Measurements from ENCODE around the gene C2CD3. TPM values are rescaled to one million over a fixed set of nuclear protein-coding genes. Genes with fewer than 3 reads are reported as not detected.

The C2CD3 gene
- total RNA-seq, 1 experiment from 2014 or later = 22.0 TPM

DNA sequence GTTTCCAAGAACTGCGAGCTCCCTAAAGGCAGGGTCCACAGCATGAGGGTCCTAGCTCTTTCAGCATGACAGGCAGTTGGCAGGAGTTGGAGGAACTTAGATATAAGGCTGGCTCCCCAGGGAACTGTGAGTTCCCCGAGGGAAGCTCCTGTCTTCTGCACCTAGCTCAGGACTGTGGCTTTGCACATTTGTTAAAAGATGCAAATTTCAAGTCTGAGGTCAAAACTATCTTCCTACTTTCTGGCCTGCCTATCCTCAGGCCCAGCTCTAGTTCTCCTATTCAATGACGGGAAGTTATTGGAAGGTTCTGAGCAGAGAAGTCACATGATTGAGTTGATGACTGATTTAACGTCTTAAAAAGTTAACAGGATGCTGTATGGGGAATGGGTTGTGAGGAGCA is 150.3 kb downstream of the C2CD3 start:
- H3K14ac ChIP-seq (ENCODE audit: insufficient read depth, low read length) = no peak overlapping the region
- H3K18ac ChIP-seq (ENCODE audit: insufficient read length, low read depth, low read length) = no peak overlapping the region
- H3K23ac ChIP-seq (ENCODE audit: insufficient read length, low read depth, low read length) = no peak overlapping the region
- H3K9ac ChIP-seq (ENCODE audit: extremely low read depth, insufficient read length, low read length) = no peak overlapping the region
- TF ChIP-seq CTCF (conservative IDR thresholded peaks at IDR 0.05) = no peak
- H3K9me3 ChIP-seq (ENCODE audit: control insufficient read depth, low read depth, low read length) = no peaks in the 10 kb centered on the region
- H3K27ac Mint-ChIP-seq = no peak overlapping the region
- H4K8ac ChIP-seq (replicated peaks; ENCODE audit: insufficient read length, low read depth, low read length) = no peak overlapping the region
- no CpG with 5 or more reads among the region's 4 CpGs for WGBS (ENCODE audit: extremely low coverage, insufficient read length, low lambda C conversion rate)
- no peak overlapping the region for H3K4me3 Mint-ChIP-seq
- no peaks in the 10 kb centered on the region for H4K20me1 ChIP-seq (ENCODE audit: control insufficient read depth, insufficient read depth, insufficient read length)
- H3K56ac ChIP-seq (ENCODE audit: insufficient read length, low read depth, low read length) = no peak overlapping the region
- H2BK120ac ChIP-seq (ENCODE audit: low read depth, low read length, poor library complexity, severe bottlenecking) = no peak overlapping the region
- no peak for DNase-seq
- no peak overlapping the region for H2BK5ac ChIP-seq (ENCODE audit: insufficient read length, low read length)
- no peaks in the 10 kb centered on the region for H3K4me1 ChIP-seq (ENCODE audit: insufficient read depth, low read length)
- no peak overlapping the region for H2AFZ ChIP-seq (ENCODE audit: low read length)
- no peaks in the 10 kb centered on the region for H3K27me3 Mint-ChIP-seq (ENCODE audit: low read depth)
- peaks cover 0 to 20% (median 9%) of the 10 kb centered on the region in 3 experiments; a peak in 5 of 7 replicates for H3K36me3 Mint-ChIP-seq (ENCODE audit: insufficient read depth in 1 of 3, low read depth in 3 of 3)
- no peak overlapping the region for H2BK20ac ChIP-seq (ENCODE audit: low read depth, low read length, poor library complexity, severe bottlenecking)
- no peaks in the 10 kb centered on the region for H3K27me3 ChIP-seq (ENCODE audit: insufficient read depth, low read length)
- H3K27ac ChIP-seq (ENCODE audit: insufficient read length, low read depth, low read length) = no peak overlapping the region
- H2BK15ac ChIP-seq (ENCODE audit: low read depth, low read length) = no peak overlapping the region
- no peak overlapping the region for H4K91ac ChIP-seq (ENCODE audit: insufficient read length, low read depth, low read length)
- H4K5ac ChIP-seq (ENCODE audit: insufficient read length, low read depth, low read length) = no peak overlapping the region
- peaks cover 0 to 7% of the 10 kb centered on the region in 2 experiments; a peak in 2 of 4 replicates for H3K4me1 Mint-ChIP-seq
- no peak overlapping the region for H3K4me2 ChIP-seq (ENCODE audit: insufficient read depth, insufficient read length, low read length)
- H3K79me1 ChIP-seq (ENCODE audit: insufficient read depth, low read depth, low read length, poor library complexity, severe bottlenecking) = no peaks in the 10 kb centered on the region
- H2BK12ac ChIP-seq (ENCODE audit: insufficient read length, low read depth, low read length) = no peak overlapping the region
- H3K4ac ChIP-seq (ENCODE audit: low read depth, low read length) = no peak overlapping the region
- H3K9me3 Mint-ChIP-seq = no peaks in the 10 kb centered on the region
- no peak overlapping the region for H2AK5ac ChIP-seq (ENCODE audit: insufficient read length, low read length)
- H3T11ph ChIP-seq (ENCODE audit: low read length) = no peak overlapping the region
- H3K79me2 ChIP-seq (ENCODE audit: insufficient read depth, low read length) = no peaks in the 10 kb centered on the region
- H3K23me2 ChIP-seq (ENCODE audit: insufficient read length, low read depth, low read length, poor library complexity, severe bottlenecking) = no peaks in the 10 kb centered on the region

All from H9 (cell line).